Parathyroid adenoma (tissue), 2 donors: Measurements from ENCODE around the gene EFNA4.

ENCODE experiments used
- H2AFZ ChIP-seq: fragments of 300-600 bp; sonication (generic); one replicate; pipeline ENCODE4 v1.7.0; 2017; ENCODE audit warnings: antibody characterized with exemption, mild to moderate bottlenecking
- H3K27ac ChIP-seq: fragments of 300-600 bp; sonication (generic); one replicate; pipeline ENCODE4 v1.7.0; 2017
- H3K27me3 ChIP-seq: fragments of 300-600 bp; sonication (generic); one replicate; pipeline ENCODE4 v1.7.0; 2017; ENCODE audit warnings: low read length; ENCODE audit not compliant: control insufficient read depth, insufficient read depth
- H3K36me3 ChIP-seq: fragments of 300-600 bp; sonication (generic); one replicate; pipeline ENCODE4 v1.7.0; 2017; ENCODE audit warnings: low read length; ENCODE audit not compliant: control insufficient read depth, insufficient read depth
- H3K4me1 ChIP-seq: fragments of 300-600 bp; sonication (generic); one replicate; pipeline ENCODE4 v1.7.0; 2017; ENCODE audit warnings: control low read depth
- H3K4me2 ChIP-seq: fragments of 300-600 bp; sonication (generic); one replicate; pipeline ENCODE4 v1.7.0; 2017; ENCODE audit warnings: low read length
- H3K4me3 ChIP-seq: fragments of 300-600 bp; sonication (generic); one replicate; pipeline ENCODE4 v1.7.0; 2017; ENCODE audit warnings: low read depth, low read length
- H3K79me2 ChIP-seq: fragments of 300-600 bp; sonication (generic); one replicate; pipeline ENCODE4 v1.7.0; 2017; ENCODE audit warnings: control low read depth
- H3K9ac ChIP-seq: fragments of 300-600 bp; sonication (generic); one replicate; pipeline ENCODE4 v1.7.0; 2017; ENCODE audit warnings: mild to moderate bottlenecking
- H3K9me3 ChIP-seq: fragments of 300-600 bp; sonication (generic); one replicate; pipeline ENCODE4 v1.7.0; 2017; ENCODE audit warnings: low read length; ENCODE audit not compliant: control insufficient read depth
- CTCF ChIP-seq: fragments of 300-600 bp; sonication (generic); IDR thresholded peaks from one replicate; pipeline ENCODE4 v1.7.0; 2017; ENCODE audit warnings: antibody characterized with exemption, mild to moderate bottlenecking
- donor health status: primary hyperparathyroidism.

The EFNA4 gene

GRCh38 chr1:155062702-155063411 is 683 bp upstream of the EFNA4 start:
- Histone ChIP-seq H2AFZ (peak overlapping the region; percentile 70), H3K4me3 (peak overlapping the region; percentile 89), H3K4me1 (peaks cover 8% of the 10 kb centered on the region), H3K36me3 (no peaks in the 10 kb centered on the region), H3K9ac (no peak overlapping the region), H3K79me2 (no peaks in the 10 kb centered on the region), H3K9me3 (no peaks in the 10 kb centered on the region), H3K27ac (no peak overlapping the region), H3K27me3 (no peaks in the 10 kb centered on the region), H3K4me2 (peak overlapping the region; percentile 93)
- TF ChIP-seq CTCF: peak; percentile 40

GRCh38 chr1:155064111-155064831 is 731 bp downstream of the EFNA4 start:
- no peak for TF ChIP-seq CTCF
- no peaks in the 10 kb centered on the region for H3K36me3 ChIP-seq
- H3K4me2 ChIP-seq: peak overlapping the region; percentile 93
- no peak overlapping the region for H3K27ac ChIP-seq
- H3K9me3 ChIP-seq: no peaks in the 10 kb centered on the region
- H3K79me2 ChIP-seq: no peaks in the 10 kb centered on the region
- peak overlapping the region; percentile 70 for H2AFZ ChIP-seq
- peaks cover 8% of the 10 kb centered on the region for H3K4me1 ChIP-seq
- no peaks in the 10 kb centered on the region for H3K27me3 ChIP-seq
- no peak overlapping the region for H3K9ac ChIP-seq
- H3K4me3 ChIP-seq: peak overlapping the region; percentile 89

- TF ChIP-seq CTCF: no peak
- H3K4me3 ChIP-seq: no peak overlapping the region
- H3K9ac ChIP-seq: no peak overlapping the region
- no peaks in the 10 kb centered on the region for H3K79me2 ChIP-seq
- H3K9me3 ChIP-seq: no peaks in the 10 kb centered on the region
- H3K27me3 ChIP-seq: no peaks in the 10 kb centered on the region
- no peaks in the 10 kb centered on the region for H3K36me3 ChIP-seq
- no peak overlapping the region for H3K27ac ChIP-seq
- no peak overlapping the region for H3K4me2 ChIP-seq
- H3K4me1 ChIP-seq: peaks cover 8% of the 10 kb centered on the region
- no peak overlapping the region for H2AFZ ChIP-seq
Observed at GRCh38 chr1:155064832-155065429, 1.4 kb downstream of the EFNA4 start.

- H3K4me1 ChIP-seq: peaks cover 6% of the 10 kb centered on the region
- no peak overlapping the region for H3K9ac ChIP-seq
- H2AFZ ChIP-seq: no peak overlapping the region
- no peak for TF ChIP-seq CTCF
- no peaks in the 10 kb centered on the region for H3K36me3 ChIP-seq
- H3K27ac ChIP-seq: no peak overlapping the region
- no peak overlapping the region for H3K4me2 ChIP-seq
- H3K27me3 ChIP-seq: no peaks in the 10 kb centered on the region
- no peaks in the 10 kb centered on the region for H3K79me2 ChIP-seq
- no peak overlapping the region for H3K4me3 ChIP-seq
- H3K9me3 ChIP-seq: no peaks in the 10 kb centered on the region
Observed at GRCh38 chr1:155066777-155067176, 3.2 kb downstream of the EFNA4 start.
